HG03460 (cell line): ENCODE data around the gene ADAP1.

ENCODE experiments used
- ATAC-seq: cut with Tn5 transposase; IDR thresholded peaks from one replicate; pipeline ENCODE4 v1.9.1; 2021; ENCODE audit not compliant: unreplicated experiment

Gene ADAP1

DNA sequence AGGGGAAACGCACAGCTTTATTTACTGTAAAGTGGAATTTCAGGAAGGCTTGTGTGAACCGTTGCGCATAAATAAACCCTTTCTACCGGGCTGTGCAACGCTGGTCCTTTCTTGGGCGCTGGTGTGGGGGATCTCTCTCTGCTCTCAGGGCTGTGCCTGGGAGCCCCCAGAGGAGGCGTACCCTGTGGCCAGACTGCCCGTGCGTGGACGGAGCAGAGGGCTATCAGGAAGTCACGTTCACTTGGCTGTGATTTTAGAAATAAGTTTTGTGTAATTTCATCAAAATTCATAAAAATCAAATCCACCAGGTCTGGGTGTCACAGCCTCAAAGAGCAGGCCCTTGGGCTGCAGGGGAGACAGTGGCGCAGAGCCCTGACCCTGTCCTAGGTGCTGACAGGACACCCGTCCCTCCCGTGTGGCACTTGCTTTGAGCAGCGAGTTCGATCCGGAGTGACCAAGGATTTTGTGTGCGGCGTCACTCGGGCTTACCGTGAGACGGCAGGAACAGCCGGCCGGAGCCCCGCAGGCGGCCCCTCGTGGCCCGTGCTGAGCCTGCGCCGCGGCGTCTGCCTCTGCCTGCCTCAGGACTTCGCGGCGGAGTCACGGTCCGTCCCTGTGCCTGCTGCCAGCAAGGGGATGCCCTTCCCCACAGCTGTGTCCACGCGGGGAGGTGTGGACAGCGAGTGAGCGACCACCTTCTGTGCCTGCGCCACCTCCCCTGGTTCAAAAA lies 58.0 kb downstream of the ADAP1 start:
- no peak for ATAC-seq

DNA sequence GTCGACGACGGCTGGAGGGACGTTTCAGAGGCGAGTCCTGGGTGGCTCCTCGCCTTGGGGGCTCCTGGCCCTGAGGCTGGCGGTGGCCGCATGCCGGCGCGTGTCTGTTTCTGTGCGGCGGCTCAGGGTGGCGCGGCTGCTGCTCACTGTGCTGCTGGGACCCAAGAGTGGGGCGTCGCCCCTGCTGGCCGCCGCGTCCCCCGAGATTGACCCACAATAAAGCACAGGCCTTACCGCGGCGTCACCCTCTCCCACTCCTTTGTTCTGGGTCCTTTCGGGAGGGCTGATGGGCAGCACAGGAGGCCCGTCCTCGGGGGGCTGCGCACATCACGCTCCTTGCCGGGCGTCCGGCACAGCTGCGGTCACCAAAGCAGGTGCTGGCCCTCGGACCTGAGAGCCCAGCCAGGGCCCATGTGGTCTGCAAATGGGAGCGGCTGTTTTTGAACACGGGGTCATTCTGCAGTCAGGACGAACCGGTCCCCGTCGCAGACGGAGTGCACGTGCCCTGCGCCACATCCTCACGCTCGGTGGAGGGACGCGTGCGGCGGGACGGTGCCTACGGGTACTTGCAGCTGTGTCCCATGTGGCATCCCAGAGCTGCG lies 58.9 kb downstream of the ADAP1 start:
- ATAC-seq: no peak

DNA sequence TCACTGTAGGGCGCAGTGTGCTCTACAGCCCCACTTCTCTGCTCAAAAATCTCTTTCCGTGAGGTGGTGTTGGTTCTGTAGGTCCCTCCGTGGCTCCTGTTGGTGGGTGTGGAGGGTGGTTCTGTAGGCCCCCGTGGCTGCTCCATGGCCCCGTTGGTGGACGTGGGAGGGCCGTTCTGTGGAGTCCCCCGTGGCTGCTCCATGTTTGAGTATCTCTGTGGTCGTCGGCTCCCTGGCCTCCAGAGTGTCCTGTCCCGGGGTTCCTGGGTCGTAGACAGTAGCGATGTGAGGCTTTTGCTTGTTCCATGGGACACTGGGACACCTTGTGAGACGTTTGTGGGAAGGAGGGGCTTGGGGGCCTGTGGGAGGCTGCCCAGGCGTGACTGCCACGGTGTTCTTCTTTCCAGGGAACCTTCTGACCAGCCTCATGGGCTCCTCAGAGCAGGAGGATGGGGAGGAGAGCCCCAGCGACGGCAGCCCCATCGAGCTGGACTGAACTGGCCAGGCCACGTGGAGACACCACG lies 59.5 kb downstream of the ADAP1 start:
- ATAC-seq: no peak

DNA sequence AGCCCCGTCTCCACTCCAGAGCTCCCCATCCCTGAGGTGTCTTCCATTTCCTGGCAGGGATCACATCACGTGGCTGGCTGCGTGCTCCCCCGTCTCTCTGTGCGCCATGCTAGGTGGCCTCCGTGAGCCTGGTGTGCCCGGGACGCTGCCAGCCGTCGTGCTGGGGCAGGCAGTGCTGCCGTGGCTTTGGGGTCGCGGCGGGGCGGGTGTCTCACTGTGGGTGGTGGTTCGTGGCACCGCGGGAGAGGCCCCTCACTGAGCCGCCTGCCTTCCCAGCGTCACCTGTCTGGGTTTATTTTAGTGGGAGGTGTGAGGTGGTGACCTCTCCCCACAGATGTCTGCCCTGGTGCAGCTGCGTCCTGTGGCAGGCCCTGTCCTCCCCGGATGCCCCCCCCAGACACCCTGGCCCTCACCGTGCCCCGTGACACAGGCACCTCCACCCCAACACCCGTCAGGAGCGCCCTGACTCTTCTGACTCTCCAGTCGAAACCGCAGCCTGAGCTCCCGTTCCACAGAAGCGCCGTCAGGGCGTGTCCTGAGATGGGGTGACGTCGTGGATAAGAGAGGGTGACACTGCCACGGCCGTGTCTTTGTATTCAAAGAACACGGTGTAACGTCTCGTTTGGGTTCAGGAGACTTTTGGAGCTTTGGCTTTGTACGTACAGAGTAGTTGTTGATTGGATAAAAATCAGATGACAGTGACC lies 60.2 kb downstream of the ADAP1 start:
- no peak for ATAC-seq

DNA sequence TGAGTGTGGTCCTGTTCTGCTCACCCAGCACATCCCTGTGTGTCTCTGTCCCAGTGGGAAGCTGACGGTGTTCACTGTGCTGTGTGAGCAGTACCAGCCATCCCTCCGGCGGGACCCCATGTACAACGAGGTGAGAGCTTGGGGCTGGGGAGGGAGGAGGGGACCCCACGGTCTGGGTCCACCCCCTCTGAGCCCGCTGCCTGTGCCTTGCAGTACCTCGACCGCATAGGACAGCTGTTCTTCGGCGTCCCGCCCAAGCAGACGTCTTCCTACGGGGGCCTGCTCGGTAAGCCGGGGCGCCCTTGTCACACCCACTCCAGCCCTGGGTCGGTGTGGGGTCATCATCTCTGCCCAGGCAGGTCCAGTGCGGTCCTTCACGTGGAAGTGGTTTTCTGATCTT lies 60.8 kb downstream of the ADAP1 start:
- no peak for ATAC-seq

DNA sequence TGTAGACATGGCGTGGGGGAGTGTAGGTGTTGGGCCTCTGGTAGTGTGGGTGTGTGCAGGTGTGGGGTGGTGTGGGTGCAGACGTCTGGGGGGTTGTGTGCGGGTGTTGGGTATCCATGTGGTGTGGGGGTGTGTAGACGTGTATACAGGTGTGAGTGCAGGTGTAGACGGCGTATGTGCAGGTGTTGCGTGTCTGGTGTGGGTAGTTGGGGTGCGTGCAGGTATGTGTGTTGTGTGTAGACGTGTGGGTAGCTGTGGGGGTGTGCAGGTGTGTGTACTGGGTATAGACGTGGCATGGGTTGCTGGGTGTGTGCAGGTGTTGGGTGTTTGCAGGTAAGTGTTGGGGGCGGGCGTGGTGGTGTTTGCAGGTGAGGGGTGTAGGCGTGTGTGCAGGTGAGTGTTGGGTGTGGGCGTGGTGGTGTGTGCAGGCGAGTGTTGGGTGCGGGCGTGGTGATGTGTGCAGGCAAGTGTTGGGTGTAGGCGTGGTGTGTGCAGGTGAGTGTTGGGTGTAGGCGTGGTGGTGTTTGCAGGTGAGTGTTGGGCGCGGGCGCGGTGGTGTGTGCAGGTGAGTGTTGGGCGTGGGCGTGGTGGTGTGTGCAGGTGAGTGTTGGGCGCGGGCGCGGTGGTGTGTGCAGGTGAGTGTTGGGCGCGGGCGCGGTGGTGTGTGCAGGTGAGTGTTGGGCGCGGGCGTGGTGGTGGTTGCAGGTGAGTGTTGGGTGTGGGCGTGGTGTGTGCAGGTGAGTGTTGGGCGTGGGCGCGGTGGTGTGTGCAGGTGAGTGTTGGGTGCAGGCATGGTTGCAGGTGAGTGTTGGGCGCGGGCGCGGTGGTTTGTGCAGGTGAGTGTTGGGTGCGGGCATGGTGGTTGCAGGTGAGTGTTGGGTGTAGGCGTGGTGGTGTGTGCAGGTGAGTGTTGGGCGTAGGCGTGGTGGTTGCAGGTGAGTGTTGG lies 61.6 kb downstream of the ADAP1 start:
- ATAC-seq: no peak

DNA sequence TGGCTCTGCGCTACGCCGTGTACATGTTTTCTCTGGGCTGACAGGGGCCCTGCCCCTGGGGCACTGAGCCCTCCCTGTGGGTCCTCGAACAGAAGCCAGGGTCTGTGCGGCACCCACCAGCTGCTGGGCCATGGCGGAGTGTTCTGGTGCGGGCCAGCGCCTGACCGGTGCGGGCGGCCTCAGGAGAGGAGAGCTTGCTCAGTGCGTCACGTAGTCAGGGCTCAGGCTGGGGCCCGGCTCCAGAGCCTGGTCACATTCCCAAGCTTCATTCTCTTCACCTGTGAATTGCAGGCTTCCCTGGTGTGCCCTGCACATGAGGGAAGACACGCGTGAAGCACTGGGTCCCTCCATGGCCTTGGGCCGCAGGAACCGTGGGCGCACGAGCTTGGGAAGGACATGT lies 62.7 kb downstream of the ADAP1 start:
- no peak for ATAC-seq

DNA sequence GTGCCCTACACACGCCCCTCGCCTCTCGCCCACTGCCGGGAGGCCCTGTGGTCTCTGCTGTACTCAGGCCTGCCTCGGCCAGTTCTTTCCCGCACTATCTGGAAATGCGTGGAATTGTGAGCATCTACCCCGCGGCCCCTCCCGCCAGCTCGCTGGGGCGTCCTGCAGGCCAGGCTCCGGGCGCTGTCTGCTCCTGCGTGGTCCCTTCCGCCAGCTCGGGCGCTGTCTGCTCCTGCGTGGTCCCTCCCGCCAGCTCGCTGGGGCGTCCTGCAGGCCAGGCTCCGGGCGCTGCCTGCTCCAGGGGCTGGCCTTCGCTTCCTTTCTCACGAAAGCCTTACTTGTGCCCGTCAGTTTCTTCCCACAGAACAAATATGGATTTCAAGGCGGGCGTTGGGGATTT lies 63.2 kb downstream of the ADAP1 start:
- no peak for ATAC-seq

DNA sequence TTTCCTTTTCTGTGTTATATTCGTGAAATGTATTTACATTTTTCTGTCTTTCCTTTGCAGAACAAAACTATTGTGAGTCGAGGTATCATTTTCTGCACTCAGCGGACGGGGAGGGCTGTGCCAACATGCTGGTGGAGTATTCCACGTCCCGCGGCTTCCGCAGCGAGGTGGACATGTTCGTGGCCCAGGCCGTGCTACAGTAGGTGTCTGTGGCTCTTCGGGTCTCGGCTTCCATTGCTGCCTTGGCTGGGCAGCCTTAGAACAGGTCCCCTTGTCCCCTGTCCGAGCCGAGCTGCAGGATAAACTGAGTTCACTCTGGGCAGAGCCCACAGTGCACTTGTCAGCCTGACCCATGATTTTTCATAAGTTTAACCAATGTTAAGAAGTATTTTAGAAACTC lies 63.6 kb downstream of the ADAP1 start:
- no peak for ATAC-seq

DNA sequence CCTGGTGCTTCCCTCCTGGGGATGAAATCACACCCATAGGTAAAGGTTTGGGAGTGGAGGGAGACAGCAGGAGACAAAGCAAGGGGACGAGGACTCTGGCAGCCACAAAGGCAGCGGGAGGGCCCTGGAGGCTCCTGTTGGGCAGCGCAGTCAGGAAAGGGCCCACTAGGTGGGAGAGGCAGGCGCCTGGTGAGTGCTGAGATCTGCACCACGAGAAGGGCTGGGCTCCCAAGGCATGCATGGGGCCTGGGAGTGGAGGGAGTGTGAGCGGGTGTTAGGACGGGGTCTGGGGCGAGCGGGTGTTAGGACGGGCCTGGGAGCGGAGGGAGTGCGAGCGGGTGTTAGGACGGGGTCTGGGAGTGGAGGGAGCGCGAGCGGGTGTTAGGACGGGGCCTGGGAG lies 65.1 kb downstream of the ADAP1 start:
- no peak for ATAC-seq

DNA sequence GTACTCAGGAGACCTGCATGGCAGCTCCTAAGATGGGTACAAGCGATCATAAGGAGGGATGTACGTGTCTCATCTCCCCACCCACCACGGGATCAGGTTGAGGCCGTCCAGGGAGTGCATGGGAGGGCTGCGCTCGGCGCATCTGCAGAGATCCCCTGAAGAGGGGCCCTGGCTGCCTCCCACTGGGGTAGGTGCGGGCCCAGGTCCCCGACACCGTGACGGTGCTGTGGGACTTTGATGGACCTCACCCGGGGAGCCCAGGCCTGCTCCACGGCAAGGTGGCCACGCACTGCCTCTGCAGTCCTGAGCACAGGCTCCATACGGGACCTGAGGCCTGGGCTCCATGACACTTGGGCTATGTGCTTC lies 65.5 kb downstream of the ADAP1 start:
- no peak for ATAC-seq

DNA sequence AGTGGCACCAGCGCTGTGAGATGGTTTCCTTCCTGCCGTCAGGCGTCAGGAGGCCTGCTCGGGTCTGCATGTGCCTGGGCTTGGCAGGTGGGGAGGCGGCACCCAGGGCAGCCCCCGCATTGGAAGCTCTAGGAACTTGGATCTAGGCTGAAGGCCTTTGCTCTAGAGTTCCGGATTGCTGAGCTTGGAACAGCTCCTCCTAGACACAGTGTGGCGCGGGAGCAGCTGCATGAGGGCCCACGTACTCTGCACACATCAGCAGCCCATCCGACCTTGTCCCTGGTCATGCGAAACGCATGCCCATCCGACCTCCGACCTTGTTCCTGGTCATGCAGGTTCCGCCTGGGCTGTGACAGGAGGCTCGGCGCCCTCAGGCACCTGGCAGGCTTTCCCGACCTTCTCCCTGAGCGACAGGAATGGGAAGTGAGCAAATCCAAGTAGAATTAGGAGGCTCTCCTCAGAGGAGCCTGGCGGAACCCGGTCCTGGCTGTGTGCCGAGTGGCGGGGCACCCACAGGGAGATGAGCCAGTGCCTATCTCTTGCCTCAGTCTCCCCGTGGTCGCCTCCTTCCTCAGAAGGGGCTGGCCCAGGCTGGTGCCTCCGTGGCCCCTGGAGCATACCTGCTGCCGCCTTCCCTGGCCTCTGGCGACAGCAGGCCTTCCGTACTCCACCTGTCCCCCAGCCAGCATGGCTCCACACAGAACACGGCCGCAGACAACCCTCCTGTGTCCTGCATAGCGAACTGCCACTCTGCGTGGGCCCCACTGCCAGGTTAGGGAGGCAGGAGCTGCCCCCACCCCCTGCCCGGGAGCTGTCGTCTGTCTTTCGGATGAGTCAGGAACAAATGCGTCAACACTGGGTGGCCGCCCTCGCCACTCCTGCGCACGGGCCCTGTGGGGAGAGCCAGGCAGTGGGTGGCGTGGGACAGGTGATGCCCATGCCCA lies 66.1 kb downstream of the ADAP1 start:
- no peak for ATAC-seq

DNA sequence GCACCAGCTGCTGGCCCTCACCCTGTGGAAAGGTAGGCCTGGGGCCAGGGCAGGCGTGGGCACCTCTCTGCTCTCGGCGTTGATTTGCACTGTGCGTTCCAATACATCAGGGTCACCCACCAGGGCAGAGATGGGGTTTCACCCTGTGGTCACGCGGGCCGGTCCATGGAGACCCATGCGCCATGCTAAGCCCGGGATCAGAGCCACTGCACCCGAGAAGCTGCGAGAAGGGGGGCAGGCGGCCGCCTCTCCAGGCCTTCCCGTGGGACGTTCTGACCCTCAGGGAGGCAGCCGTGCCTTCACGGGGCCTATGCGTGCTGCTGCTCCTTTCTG lies 67.0 kb downstream of the ADAP1 start:
- no peak for ATAC-seq

DNA sequence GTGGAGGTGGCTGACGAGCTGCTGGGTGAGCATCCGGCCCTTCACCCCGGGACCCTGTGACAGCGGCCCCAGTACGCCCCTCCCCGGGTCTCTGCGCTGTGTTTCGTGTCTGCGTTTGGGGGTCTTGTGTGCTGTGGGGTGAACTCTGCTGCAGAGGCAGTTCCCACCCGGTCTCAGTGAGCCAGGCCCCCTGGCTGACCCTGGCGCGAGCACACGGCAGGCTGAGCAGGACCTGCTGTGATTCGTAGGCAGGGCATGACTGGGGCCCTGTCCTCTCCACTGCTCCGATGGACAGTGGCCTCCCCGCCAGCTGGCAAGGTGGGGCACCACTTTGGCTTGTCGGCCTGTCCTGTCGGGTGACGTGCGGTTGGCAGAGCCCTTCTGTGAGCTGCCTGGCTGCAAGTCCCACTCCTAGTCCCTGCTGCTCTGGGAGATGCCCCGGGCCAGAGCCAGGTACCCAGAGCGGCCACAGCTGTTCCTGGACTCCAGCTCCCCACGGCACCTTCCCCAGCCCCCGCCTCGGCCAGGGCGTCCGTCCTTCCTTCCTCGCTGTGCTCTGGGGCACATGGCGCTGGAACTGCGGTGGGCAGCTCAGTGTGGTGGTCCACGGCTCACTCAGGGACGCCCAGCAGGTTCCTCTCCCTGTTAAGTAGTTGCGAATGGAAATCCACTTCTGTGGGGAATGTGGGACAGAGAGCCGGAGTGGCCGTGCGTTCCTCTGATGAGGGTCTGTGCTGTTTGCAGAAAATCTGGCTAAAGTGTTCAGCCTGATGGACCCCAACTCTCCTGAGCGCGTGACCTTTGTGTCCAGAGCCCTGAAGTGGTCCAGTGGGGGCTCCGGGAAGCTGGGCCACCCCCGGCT lies 67.6 kb downstream of the ADAP1 start:
- no peak for ATAC-seq

DNA sequence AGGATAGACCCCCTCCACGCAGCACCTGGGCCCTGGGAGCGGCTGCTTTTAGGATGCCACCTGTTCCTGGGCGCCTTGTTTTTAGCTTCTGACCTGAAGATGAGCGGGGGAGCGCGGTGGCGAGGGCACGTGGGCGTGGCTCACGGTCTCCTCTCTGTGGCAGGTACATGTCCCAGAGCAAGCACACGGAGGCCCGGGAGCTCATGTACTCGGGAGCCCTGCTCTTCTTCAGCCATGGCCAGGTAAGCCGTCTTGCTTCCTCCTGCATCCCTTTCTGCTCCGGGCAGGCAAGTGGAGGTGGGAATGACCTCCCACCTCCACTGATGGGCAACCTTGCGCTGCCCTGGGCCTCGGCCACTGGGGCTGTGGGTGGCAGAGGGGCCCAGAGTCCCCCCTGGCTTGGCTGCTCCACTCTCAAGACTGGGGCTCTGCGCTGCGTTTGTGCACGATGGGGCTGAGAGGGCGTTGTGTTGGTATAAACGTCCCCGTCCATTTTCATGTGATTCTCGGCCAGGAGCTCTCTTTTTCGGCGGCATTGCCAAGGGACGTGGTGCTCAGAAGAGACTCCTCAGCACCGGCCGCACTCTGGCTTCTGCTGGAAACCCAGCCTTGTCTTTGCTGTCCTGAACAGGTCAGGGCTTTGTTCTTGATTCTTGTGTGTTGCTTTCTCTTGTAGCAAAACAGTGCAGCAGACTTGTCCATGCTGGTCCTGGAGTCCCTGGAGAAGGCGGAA lies 68.4 kb downstream of the ADAP1 start:
- ATAC-seq: no peak

DNA sequence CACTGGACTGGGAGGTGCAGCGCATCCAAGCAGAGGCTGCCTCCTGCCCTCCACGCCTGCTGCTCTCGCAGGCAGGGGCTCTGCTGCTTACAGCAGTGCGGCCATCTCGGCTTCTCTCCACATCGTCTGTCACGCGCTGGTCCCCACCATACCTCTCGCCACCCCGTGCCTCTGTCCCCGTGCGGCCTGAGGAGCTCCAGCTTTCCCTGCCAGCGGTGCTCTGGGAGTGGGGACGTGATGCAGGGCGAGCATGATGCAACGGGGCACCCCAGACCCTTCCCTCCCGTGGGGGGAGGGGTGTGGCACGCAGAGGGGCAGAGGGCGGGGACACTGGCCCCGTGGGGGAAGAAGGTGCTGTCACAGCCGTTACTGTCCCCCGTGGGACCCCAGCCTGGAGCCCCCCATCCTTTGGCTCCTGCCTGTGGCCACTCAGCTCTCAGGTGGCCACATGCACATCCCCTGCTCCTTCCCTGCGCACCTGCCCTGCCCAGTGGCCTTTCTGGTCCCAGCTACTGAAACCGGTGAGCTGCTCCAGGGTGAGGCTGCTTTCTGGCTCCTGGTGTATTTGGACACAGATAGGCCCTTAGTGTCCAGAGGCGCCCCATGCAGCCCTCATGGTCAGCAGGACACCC lies 69.1 kb downstream of the ADAP1 start:
- ATAC-seq: no peak

DNA sequence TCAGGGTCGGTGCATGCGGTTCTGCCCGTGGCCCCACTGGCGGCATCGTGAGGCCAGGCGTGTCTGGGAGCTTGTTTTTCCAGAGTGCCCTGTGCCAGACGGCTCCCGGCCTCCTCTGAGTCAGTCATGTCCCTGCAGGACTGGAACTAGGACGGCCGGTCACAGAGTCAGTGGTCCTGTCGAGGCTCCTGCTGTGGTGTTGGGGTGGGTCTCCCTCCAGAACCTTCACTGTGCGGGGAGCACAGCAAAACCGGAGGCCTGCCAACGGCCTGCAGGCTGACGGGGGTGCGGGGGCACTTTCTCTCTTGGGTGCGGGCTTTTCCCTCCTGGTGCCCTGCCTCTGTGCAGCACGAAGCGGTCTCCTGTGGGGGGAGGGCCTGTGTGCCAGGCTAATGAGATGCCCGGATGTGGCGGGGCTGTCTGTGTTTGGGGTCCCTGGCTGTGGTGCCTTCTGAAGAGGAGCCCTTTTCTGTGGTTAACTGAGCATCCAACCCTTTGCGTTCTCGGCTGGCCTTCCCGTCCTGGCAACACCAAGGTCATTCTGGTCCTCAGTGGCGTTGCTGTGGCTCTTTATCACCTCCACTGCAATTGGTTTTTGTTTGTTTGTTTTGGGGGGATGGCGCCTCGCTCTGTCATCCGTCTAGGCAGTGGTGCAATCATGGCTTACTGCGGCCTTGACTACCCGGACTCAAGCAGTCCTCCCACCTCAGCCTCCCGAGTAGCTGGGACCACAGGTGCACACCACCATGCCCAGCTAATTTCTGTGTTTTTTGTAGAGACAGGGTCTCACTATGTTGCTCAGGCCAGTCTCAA lies 70.1 kb downstream of the ADAP1 start:
- no peak for ATAC-seq
